GM12872 (cell line): Measurements from ENCODE around the gene C10orf143.

Experiments used
- TF ChIP-seq, protein P1 (sequence below): IDR thresholded peaks from 3 replicates; pipeline ENCODE4 v1.5.1; 2011; ENCODE audit warnings: low read depth, mild to moderate bottlenecking, low read length, moderate library complexity; ENCODE audit not compliant: insufficient read depth

C10orf143 gene

DNA sequence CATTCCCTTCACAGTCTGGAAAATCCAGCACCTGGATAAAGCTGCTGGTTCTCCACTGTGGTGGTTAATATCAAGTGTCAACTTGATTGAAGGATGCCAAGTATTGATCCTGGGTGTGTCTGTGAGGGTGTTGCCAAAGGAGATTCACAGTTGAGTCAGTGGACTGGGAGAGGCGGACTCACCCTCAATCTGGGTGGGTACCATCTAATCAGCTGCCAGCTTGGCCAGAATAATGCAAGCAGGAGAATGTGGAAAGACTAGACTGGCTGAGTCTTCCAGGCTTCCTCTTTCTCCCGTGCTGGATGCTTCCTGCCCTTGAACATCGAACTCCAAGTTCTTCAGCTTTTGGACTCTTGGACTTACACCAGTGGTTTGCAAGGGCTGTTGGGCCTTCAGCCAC lies 48.4 kb downstream of the C10orf143 start:
- TF ChIP-seq, protein P1, sequence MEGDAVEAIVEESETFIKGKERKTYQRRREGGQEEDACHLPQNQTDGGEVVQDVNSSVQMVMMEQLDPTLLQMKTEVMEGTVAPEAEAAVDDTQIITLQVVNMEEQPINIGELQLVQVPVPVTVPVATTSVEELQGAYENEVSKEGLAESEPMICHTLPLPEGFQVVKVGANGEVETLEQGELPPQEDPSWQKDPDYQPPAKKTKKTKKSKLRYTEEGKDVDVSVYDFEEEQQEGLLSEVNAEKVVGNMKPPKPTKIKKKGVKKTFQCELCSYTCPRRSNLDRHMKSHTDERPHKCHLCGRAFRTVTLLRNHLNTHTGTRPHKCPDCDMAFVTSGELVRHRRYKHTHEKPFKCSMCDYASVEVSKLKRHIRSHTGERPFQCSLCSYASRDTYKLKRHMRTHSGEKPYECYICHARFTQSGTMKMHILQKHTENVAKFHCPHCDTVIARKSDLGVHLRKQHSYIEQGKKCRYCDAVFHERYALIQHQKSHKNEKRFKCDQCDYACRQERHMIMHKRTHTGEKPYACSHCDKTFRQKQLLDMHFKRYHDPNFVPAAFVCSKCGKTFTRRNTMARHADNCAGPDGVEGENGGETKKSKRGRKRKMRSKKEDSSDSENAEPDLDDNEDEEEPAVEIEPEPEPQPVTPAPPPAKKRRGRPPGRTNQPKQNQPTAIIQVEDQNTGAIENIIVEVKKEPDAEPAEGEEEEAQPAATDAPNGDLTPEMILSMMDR: no peak

GRCh38 chr10:130061760-130062159 lies 48.9 kb downstream of the C10orf143 start:
- TF ChIP-seq, protein P1: no peak

GRCh38 chr10:130054021-130054420 lies 56.6 kb downstream of the C10orf143 start:
- TF ChIP-seq, protein P1: no peak

GRCh38 chr10:130053561-130053960 lies 57.1 kb downstream of the C10orf143 start:
- TF ChIP-seq, protein P1: no peak

DNA sequence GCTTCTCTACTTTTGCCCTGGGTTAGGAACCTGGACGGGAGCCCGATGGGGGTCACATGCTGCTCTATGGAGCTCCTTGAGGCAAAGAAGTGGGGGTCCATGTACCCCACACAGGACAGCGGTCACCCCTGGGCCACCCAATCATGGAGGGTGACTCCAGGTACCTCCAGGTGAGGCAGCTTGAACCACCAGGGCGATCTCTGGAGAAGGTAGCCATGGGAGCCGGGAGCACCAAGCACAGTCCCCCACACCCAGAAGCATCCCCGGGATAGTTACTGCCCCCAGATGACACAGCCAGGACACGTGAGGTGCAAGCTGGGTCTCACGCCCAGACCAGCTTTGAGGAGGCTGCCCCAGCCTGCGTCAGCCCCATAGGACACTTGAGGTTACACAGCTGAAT lies 58.4 kb downstream of the C10orf143 start:
- TF ChIP-seq, protein P1: no peak

- TF ChIP-seq, protein P1: no peak
Observed at GRCh38 chr10:130050721-130051120, 59.9 kb downstream of the C10orf143 start.

GRCh38 chr10:130049987-130050386 lies 60.6 kb downstream of the C10orf143 start:
- TF ChIP-seq, protein P1: no peak

- TF ChIP-seq, protein P1: no peak
Observed at GRCh38 chr10:130049244-130049643, 61.4 kb downstream of the C10orf143 start.
